HFFc6 (cell line): ENCODE data around the gene TMCC1. TPM values are rescaled to one million over a fixed set of nuclear protein-coding genes. Genes with fewer than 3 reads are reported as not detected.

ENCODE experiments used
- DNase-seq: peaks from one replicate; pipeline ENCODE4 v3.0.0-alpha.2; 2018
- H3K27ac Mint-ChIP-seq: 2 replicates; pipeline ENCODE4 v1.8.0; 2020; ENCODE audit warnings: mild to moderate bottlenecking, mixed read lengths
- H3K27me3 Mint-ChIP-seq: 2 replicates; pipeline ENCODE4 v1.8.0; 2021; ENCODE audit warnings: mild to moderate bottlenecking, moderate library complexity, mixed read lengths; ENCODE audit not compliant: insufficient read depth
- H3K36me3 Mint-ChIP-seq: 2 replicates; pipeline ENCODE4 v1.8.0; 2021; ENCODE audit warnings: low read depth, mixed read lengths
- H3K4me1 Mint-ChIP-seq: 2 replicates; pipeline ENCODE4 v1.8.0; 2020; ENCODE audit warnings: low read depth, mixed read lengths
- H3K4me3 Mint-ChIP-seq: 2 replicates; pipeline ENCODE4 v1.8.0; 2020; ENCODE audit warnings: mild to moderate bottlenecking, moderate library complexity, mixed read lengths
- H3K9me3 Mint-ChIP-seq: 2 replicates; pipeline ENCODE4 v1.8.0; 2020; ENCODE audit warnings: mild to moderate bottlenecking, mixed read lengths
- CTCF ChIP-seq: fragments of 200-600 bp; sonication (generic); IDR thresholded peaks from 2 replicates; pipeline ENCODE4 v1.5.0; 2021; ENCODE audit warnings: antibody characterized with exemption, mild to moderate bottlenecking
- total RNA-seq, 6 experiments: library from RNA; stranded (reverse); fragmentation: NEBNext Ultra II Directional; extraction: Animal tissue kit (Norgen Biotek cat#: 25700); gene quantifications; 2 replicates in 1 of 6; 3 replicates in 5 of 6; pipeline ENCODE4 v1.2.3, GENCODE V29; 2021

Gene TMCC1
- total RNA-seq, 6 experiments from 2014 or later = 14.3 to 20.8 (median 16.7) TPM

- H3K27me3 Mint-ChIP-seq = no peaks in the 10 kb centered on the region
- DNase-seq = no peak
- H3K36me3 Mint-ChIP-seq = 0 out of 2 replicates have a peak, but pooled peaks cover 5% of the 10 kb centered on the region
- H3K9me3 Mint-ChIP-seq = no peaks in the 10 kb centered on the region
- no peak overlapping the region for H3K4me3 Mint-ChIP-seq
- no peak for TF ChIP-seq CTCF
- peaks cover 80% of the 10 kb centered on the region for H3K4me1 Mint-ChIP-seq
- H3K27ac Mint-ChIP-seq = no peak overlapping the region
Observed at GRCh38 chr3:129655291-129655700, 238.2 kb downstream of the TMCC1 start.

- DNase-seq = peak; percentile 56
- Mint-ChIP-seq H3K36me3 (0 out of 2 replicates have a peak, but pooled peaks cover 5% of the 10 kb centered on the region), H3K27ac (peak overlapping the region; percentile 70), H3K4me3 (no peak overlapping the region), H3K27me3 (no peaks in the 10 kb centered on the region), H3K4me1 (peaks cover 90% of the 10 kb centered on the region), H3K9me3 (no peaks in the 10 kb centered on the region)
- no peak for TF ChIP-seq CTCF
Observed at GRCh38 chr3:129654131-129654530, 239.4 kb downstream of the TMCC1 start.

GRCh38 chr3:129653019-129653418 is 240.5 kb downstream of the TMCC1 start:
- peaks cover 84% of the 10 kb centered on the region for H3K4me1 Mint-ChIP-seq
- no peaks in the 10 kb centered on the region for H3K9me3 Mint-ChIP-seq
- H3K27ac Mint-ChIP-seq = no peak overlapping the region
- H3K27me3 Mint-ChIP-seq = no peaks in the 10 kb centered on the region
- TF ChIP-seq CTCF = no peak
- no peak overlapping the region for H3K4me3 Mint-ChIP-seq
- H3K36me3 Mint-ChIP-seq = 0 out of 2 replicates have a peak, but pooled peaks cover 5% of the 10 kb centered on the region
- DNase-seq = no peak

- Mint-ChIP-seq H3K4me1 (peaks cover 70% of the 10 kb centered on the region), H3K4me3 (peak overlapping the region; percentile 63), H3K9me3 (no peaks in the 10 kb centered on the region), H3K27ac (peak overlapping the region; percentile 68), H3K27me3 (no peaks in the 10 kb centered on the region), H3K36me3 (0 out of 2 replicates have a peak, but pooled peaks cover 5% of the 10 kb centered on the region)
- peak; percentile 92 for DNase-seq
- peak; percentile 42 for TF ChIP-seq CTCF
Observed at GRCh38 chr3:129651435-129652202, 241.9 kb downstream of the TMCC1 start.

GRCh38 chr3:129650256-129650872 is 243.1 kb downstream of the TMCC1 start:
- no peaks in the 10 kb centered on the region for H3K9me3 Mint-ChIP-seq
- H3K36me3 Mint-ChIP-seq = 0 out of 2 replicates have a peak, but pooled peaks cover 5% of the 10 kb centered on the region
- peaks cover 57% of the 10 kb centered on the region for H3K4me1 Mint-ChIP-seq
- DNase-seq = peak; percentile 73
- H3K4me3 Mint-ChIP-seq = no peak overlapping the region
- H3K27me3 Mint-ChIP-seq = no peaks in the 10 kb centered on the region
- no peak overlapping the region for H3K27ac Mint-ChIP-seq
- TF ChIP-seq CTCF = peak; percentile 83
